OCI-LY7 (cell line): ENCODE data around the gene MRPS6. TPM values are rescaled to one million over a fixed set of nuclear protein-coding genes. Genes with fewer than 3 reads are reported as not detected.

Experiments used
- BruUV-seq: library from RNA; stranded (reverse); fragments of 400-500 nt; replicated peaks from 2 replicates; lab custom pipeline; 2021; lab: Mats Ljungman, UMichigan
- CTCF ChIA-PET: fragments of 300-600 bp; sonication (Branson Sonifier 250); formaldehyde crosslinking; loops from one replicate; lab custom pipeline; 2022; ENCODE audit warnings: antibody characterized with exemption; ENCODE audit not compliant: unreplicated experiment; lab: Charles Lee
- POLR2A ChIA-PET: fragments of 300-600 bp; sonication (Branson Sonifier 250); formaldehyde crosslinking; loops from one replicate; lab custom pipeline; 2022; ENCODE audit warnings: antibody characterized with exemption; lab: Charles Lee
- DNase-seq: peaks from one replicate; pipeline ENCODE4 v3.0.0-alpha.2; 2015; ENCODE audit warnings: low spot score
- H2AFZ ChIP-seq: fragments of 200-600 bp; sonication (generic), shearing (Covaris generic); 2 replicates; pipeline ENCODE4 v1.6.1; 2014; ENCODE audit warnings: mild to moderate bottlenecking, antibody characterized with exemption, low read length, moderate library complexity
- H3K27ac ChIP-seq: fragments of 200-600 bp; sonication (generic); 2 replicates; pipeline ENCODE4 v1.5.1; 2014; ENCODE audit warnings: mixed run types, low read depth, mild to moderate bottlenecking, moderate library complexity, low read length, inconsistent platforms; ENCODE audit not compliant: poor library complexity, severe bottlenecking
- H3K36me3 ChIP-seq: fragments of 200-600 bp; sonication (generic); 2 replicates; pipeline ENCODE4 v1.6.1; 2014; ENCODE audit warnings: mild to moderate bottlenecking, antibody characterized with exemption, low read length, moderate library complexity, mixed read lengths; ENCODE audit not compliant: insufficient read depth
- H3K4me1 ChIP-seq: fragments of 200-600 bp; sonication (generic); 2 replicates; pipeline ENCODE4 v1.5.1; 2014; ENCODE audit warnings: mild to moderate bottlenecking, low read length; ENCODE audit not compliant: insufficient read depth, poor library complexity, severe bottlenecking
- H3K4me2 ChIP-seq: fragments of 200-600 bp; sonication (generic); 2 replicates; pipeline ENCODE4 v1.6.1; 2014; ENCODE audit warnings: mild to moderate bottlenecking, low read length
- H3K4me3 ChIP-seq: fragments of 200-600 bp; sonication (generic); 2 replicates; pipeline ENCODE4 v1.5.1; 2014; ENCODE audit warnings: mild to moderate bottlenecking, low read depth, low read length; ENCODE audit not compliant: poor library complexity, severe bottlenecking
- H3K79me2 ChIP-seq: fragments of 200-600 bp; sonication (generic); 2 replicates; pipeline ENCODE4 v1.6.1; 2016; ENCODE audit warnings: low read depth, mild to moderate bottlenecking, low read length, moderate library complexity, mixed read lengths; ENCODE audit not compliant: insufficient read depth
- H3K9me2 ChIP-seq: fragments of 200-600 bp; sonication (generic); 2 replicates; pipeline ENCODE4 v1.6.1; 2016; ENCODE audit warnings: mild to moderate bottlenecking, low read length, mixed read lengths; ENCODE audit not compliant: insufficient read depth
- H3K9me3 ChIP-seq: fragments of 200-600 bp; sonication (generic); 2 replicates; pipeline ENCODE4 v1.6.1; 2014; ENCODE audit warnings: mild to moderate bottlenecking, mixed run types, low read length, mixed read lengths
- H4K20me1 ChIP-seq: fragments of 200-600 bp; sonication (generic); 2 replicates; pipeline ENCODE4 v1.6.1; 2014; ENCODE audit warnings: mild to moderate bottlenecking, antibody characterized with exemption, low read length, moderate library complexity, mixed read lengths; ENCODE audit not compliant: insufficient read depth
- CTCF ChIP-seq: fragments of 200-600 bp; sonication (generic); conservative IDR thresholded peaks from 2 replicates; pipeline ENCODE4 v1.5.1; 2014; ENCODE audit warnings: mild to moderate bottlenecking, antibody characterized with exemption, low read length, moderate library complexity, mixed read lengths
- EZH2phosphoT487 ChIP-seq: fragments of 200-600 bp; sonication (generic); IDR thresholded peaks from 2 replicates; pipeline ENCODE4 v1.6.1; 2018; ENCODE audit warnings: low read depth, borderline replicate concordance, mild to moderate bottlenecking, mixed run types, antibody characterized with exemption, low read length, moderate library complexity, mixed read lengths
- intact Hi-C: fragments of 100-400 bp; cut with micrococcal nuclease; formaldehyde crosslinking; loops from one replicate; pipeline ENCODE4 v1.10.0; 2022; ENCODE audit not compliant: unreplicated experiment
- total RNA-seq, 2 experiments: library from RNA; depleted of rRNA in 1 of 2; stranded (reverse); fragments of >200 nt in 1 of 2; shearing (Covaris generic) in 1 of 2; gene quantifications; 2 replicates each; pipeline ENCODE4 v1.2.3, GENCODE V29; 2014 to 2022

Gene MRPS6
- total RNA-seq, 2 experiments from 2014 or later, result 20.9 to 56.1 TPM

GRCh38 chr21:34126269-34126668 is 52.9 kb downstream of the MRPS6 start:
- no peaks in the 10 kb centered on the region for H3K9me3 ChIP-seq
- no peak overlapping the region for H3K4me3 ChIP-seq
- peaks cover 20% of the 10 kb centered on the region for H3K4me1 ChIP-seq
- H3K79me2 ChIP-seq, result peaks cover 14% of the 10 kb centered on the region; the same call in 1 of the 2 replicates
- ChIA-PET CTCF (no interaction called here), POLR2A (no interaction called here)
- no peaks in the 10 kb centered on the region for H3K9me2 ChIP-seq
- TF ChIP-seq CTCF, result no peak
- TF ChIP-seq EZH2phosphoT487, result no peak
- H3K27ac ChIP-seq, result no peak overlapping the region
- no peak for DNase-seq
- H3K36me3 ChIP-seq, result peaks cover 47% of the 10 kb centered on the region
- H2AFZ ChIP-seq, result no peak overlapping the region
- intact Hi-C loops, result no loop called here
- H3K4me2 ChIP-seq, result no peak overlapping the region
- no TSS peak for BruUV-seq
- H4K20me1 ChIP-seq, result no peaks in the 10 kb centered on the region

GRCh38 chr21:34126691-34127090 is 53.3 kb downstream of the MRPS6 start:
- intact Hi-C loops, result no loop called here
- H3K79me2 ChIP-seq, result peaks cover 10% of the 10 kb centered on the region; the same call in 1 of the 2 replicates
- no peaks in the 10 kb centered on the region for H3K9me2 ChIP-seq
- no peak overlapping the region for H3K4me2 ChIP-seq
- CTCF ChIA-PET, result no interaction called here
- no TSS peak for BruUV-seq
- H3K36me3 ChIP-seq, result peaks cover 51% of the 10 kb centered on the region
- H3K27ac ChIP-seq, result no peak overlapping the region
- H2AFZ ChIP-seq, result no peak overlapping the region
- H3K4me1 ChIP-seq, result peaks cover 20% of the 10 kb centered on the region
- no peak for DNase-seq
- no peaks in the 10 kb centered on the region for H3K9me3 ChIP-seq
- POLR2A ChIA-PET, result no interaction called here
- no peak for TF ChIP-seq EZH2phosphoT487
- no peak for TF ChIP-seq CTCF
- no peak overlapping the region for H3K4me3 ChIP-seq
- H4K20me1 ChIP-seq, result no peaks in the 10 kb centered on the region

GRCh38 chr21:34128124-34128523 is 54.7 kb downstream of the MRPS6 start:
- BruUV-seq, result no TSS peak
- Histone ChIP-seq H3K4me2 (no peak overlapping the region), H3K79me2 (no peaks in the 10 kb centered on the region; the same call in 1 of the 2 replicates), H3K4me1 (peaks cover 20% of the 10 kb centered on the region), H3K36me3 (peaks cover 57% of the 10 kb centered on the region), H2AFZ (no peak overlapping the region), H3K9me3 (no peaks in the 10 kb centered on the region), H3K27ac (no peak overlapping the region), H4K20me1 (no peaks in the 10 kb centered on the region), H3K9me2 (no peaks in the 10 kb centered on the region), H3K4me3 (no peak overlapping the region)
- TF ChIP-seq EZH2phosphoT487, result no peak
- intact Hi-C loops, result no loop called here
- no peak for DNase-seq
- ChIA-PET POLR2A (no interaction called here), CTCF (no interaction called here)
